Measurements from ENCODE around the gene SYT7.

DNA sequence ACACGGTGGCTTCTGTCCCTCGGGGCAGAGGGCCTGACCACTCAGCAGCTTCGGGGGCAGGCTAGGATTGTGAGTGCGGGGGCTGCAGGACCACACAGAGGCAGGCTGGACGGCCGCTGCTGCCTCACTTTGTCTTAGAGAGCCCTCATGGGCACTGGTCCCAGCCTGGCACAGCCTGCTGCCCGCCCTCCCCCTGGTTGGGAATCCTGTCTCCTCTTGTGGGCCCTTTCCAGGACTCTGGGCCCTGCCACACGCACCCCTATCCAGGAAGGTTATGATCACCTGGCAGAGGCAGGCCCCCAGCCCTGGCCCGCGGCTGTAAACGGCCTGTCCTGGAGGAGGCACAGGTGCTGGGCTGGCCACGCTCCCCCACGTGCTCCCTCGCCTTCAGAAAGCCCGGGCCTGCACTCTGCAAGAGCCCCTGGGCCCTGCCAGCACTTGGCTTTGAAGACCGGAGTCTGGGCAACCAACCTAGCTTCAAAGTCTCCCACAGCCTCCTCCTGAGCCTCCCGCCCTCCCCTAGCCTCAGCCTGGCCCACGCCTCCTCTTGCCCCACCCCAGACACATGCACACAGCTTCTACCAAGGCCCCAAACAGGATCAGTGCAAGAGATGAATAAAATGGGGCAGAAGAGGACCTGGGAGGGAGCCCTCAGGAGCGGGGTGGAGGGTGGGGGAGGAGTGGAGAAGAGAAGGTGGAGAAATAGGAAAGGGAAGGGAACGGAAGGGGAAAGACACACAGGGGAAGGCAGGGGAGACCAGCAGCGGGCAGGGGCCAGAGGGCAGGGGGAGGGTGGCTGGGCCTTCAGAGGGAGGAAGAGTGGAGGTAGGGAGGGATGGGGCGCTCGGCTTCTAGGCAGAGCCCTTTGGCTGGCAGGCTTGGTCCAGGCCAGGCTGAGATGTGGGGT lies 31.0 kb downstream of the SYT7 start:
- TF ChIP-seq, protein P1, sequence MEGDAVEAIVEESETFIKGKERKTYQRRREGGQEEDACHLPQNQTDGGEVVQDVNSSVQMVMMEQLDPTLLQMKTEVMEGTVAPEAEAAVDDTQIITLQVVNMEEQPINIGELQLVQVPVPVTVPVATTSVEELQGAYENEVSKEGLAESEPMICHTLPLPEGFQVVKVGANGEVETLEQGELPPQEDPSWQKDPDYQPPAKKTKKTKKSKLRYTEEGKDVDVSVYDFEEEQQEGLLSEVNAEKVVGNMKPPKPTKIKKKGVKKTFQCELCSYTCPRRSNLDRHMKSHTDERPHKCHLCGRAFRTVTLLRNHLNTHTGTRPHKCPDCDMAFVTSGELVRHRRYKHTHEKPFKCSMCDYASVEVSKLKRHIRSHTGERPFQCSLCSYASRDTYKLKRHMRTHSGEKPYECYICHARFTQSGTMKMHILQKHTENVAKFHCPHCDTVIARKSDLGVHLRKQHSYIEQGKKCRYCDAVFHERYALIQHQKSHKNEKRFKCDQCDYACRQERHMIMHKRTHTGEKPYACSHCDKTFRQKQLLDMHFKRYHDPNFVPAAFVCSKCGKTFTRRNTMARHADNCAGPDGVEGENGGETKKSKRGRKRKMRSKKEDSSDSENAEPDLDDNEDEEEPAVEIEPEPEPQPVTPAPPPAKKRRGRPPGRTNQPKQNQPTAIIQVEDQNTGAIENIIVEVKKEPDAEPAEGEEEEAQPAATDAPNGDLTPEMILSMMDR (IDR thresholded peaks at IDR 0.05; ENCODE audit: low read depth, low read length), result no peak
- no peak for TF ChIP-seq POLR2A (IDR thresholded peaks at IDR 0.05; ENCODE audit: extremely low read depth, insufficient read length)

Data from NB4 (cell line).